ENCODE results near the gene INTS1. TPM values are rescaled to one million over a fixed set of nuclear protein-coding genes. Genes with fewer than 3 reads are reported as not detected.

INTS1 gene
- total RNA-seq, 1 experiment from 2014 or later, result 122 TPM

- Mint-ChIP-seq H3K4me3 (ENCODE audit: unreplicated experiment) (no peak overlapping the region), H3K27ac (ENCODE audit: unreplicated experiment) (no peak overlapping the region), H3K27me3 (ENCODE audit: insufficient read depth, unreplicated experiment) (no peaks in the 10 kb centered on the region), H3K9me3 (ENCODE audit: unreplicated experiment) (no peaks in the 10 kb centered on the region), H3K4me1 (ENCODE audit: low read depth, unreplicated experiment) (no peaks in the 10 kb centered on the region), H3K36me3 (ENCODE audit: insufficient read depth, unreplicated experiment) (peaks cover 73% of the 10 kb centered on the region)
- CTCF ChIA-PET, result no interaction called here
- POLR2A ChIA-PET, result no interaction called here
- Histone ChIP-seq H3K36me3 (ENCODE audit: control insufficient read depth, insufficient read depth, low read length) (peaks cover 3% of the 10 kb centered on the region), H3K27me3 (replicated peaks; ENCODE audit: control insufficient read depth, insufficient read depth, low read length) (no peaks in the 10 kb centered on the region), H3K9me3 (no peaks in the 10 kb centered on the region), H3K4me3 (ENCODE audit: low read depth, low read length) (no peak overlapping the region), H3K4me1 (peaks cover 20% of the 10 kb centered on the region)
- intact Hi-C loops (cut with micrococcal nuclease; ENCODE audit: unreplicated experiment), result no loop called here
- no TSS peak for BruUV-seq (replicated peaks)
- DNase-seq, result no peak
- no peak for TF ChIP-seq CTCF (IDR thresholded peaks at IDR 0.05; ENCODE audit: insufficient read depth in 1 of 2, low read depth in 1 of 2, low read length in 1 of 2, severe bottlenecking in 1 of 2, unreplicated experiment in 1 of 2)
Observed at GRCh38 chr7:1540776-1541271, 36.6 kb upstream of the INTS1 start.

GRCh38 chr7:1539882-1540775 is 35.9 kb upstream of the INTS1 start:
- H3K36me3 Mint-ChIP-seq (ENCODE audit: insufficient read depth, unreplicated experiment), result peaks cover 73% of the 10 kb centered on the region
- H3K36me3 ChIP-seq (ENCODE audit: control insufficient read depth, insufficient read depth, low read length), result peaks cover 3% of the 10 kb centered on the region
- H3K4me3 Mint-ChIP-seq (ENCODE audit: unreplicated experiment), result no peak overlapping the region
- ChIA-PET CTCF (interaction anchor here (0.7 kb wide), 1 partner anchor 22 kb away, joined by 3 read pairs; no protein-coding TSS in a partner anchor), POLR2A (no interaction called here)
- intact Hi-C loops (cut with micrococcal nuclease; ENCODE audit: unreplicated experiment), result no loop called here
- H3K4me3 ChIP-seq (ENCODE audit: low read depth, low read length), result no peak overlapping the region
- no peaks in the 10 kb centered on the region for H3K9me3 Mint-ChIP-seq (ENCODE audit: unreplicated experiment)
- H3K9me3 ChIP-seq, result no peaks in the 10 kb centered on the region
- no peaks in the 10 kb centered on the region for H3K27me3 ChIP-seq (replicated peaks; ENCODE audit: control insufficient read depth, insufficient read depth, low read length)
- no peak for TF ChIP-seq CTCF (IDR thresholded peaks at IDR 0.05; ENCODE audit: insufficient read depth in 1 of 2, low read depth in 1 of 2, low read length in 1 of 2, severe bottlenecking in 1 of 2, unreplicated experiment in 1 of 2)
- DNase-seq, result no peak
- peak overlapping the region; percentile 50 for H3K27ac Mint-ChIP-seq (ENCODE audit: unreplicated experiment)
- H3K4me1 ChIP-seq, result peaks cover 25% of the 10 kb centered on the region
- BruUV-seq (replicated peaks), result no TSS peak
- no peaks in the 10 kb centered on the region for H3K4me1 Mint-ChIP-seq (ENCODE audit: low read depth, unreplicated experiment)
- H3K27me3 Mint-ChIP-seq (ENCODE audit: insufficient read depth, unreplicated experiment), result no peaks in the 10 kb centered on the region

- no peak for TF ChIP-seq CTCF (IDR thresholded peaks at IDR 0.05; ENCODE audit: insufficient read depth in 1 of 2, low read depth in 1 of 2, low read length in 1 of 2, severe bottlenecking in 1 of 2, unreplicated experiment in 1 of 2)
- Mint-ChIP-seq H3K27ac (ENCODE audit: unreplicated experiment) (peak overlapping the region; percentile 50), H3K9me3 (ENCODE audit: unreplicated experiment) (no peaks in the 10 kb centered on the region), H3K36me3 (ENCODE audit: insufficient read depth, unreplicated experiment) (peaks cover 72% of the 10 kb centered on the region), H3K27me3 (ENCODE audit: insufficient read depth, unreplicated experiment) (no peaks in the 10 kb centered on the region), H3K4me3 (ENCODE audit: unreplicated experiment) (no peak overlapping the region), H3K4me1 (ENCODE audit: low read depth, unreplicated experiment) (no peaks in the 10 kb centered on the region)
- CTCF ChIA-PET, result interaction anchor here (0.7 kb wide), 1 partner anchor 21 kb away, joined by 3 read pairs; no protein-coding TSS in a partner anchor
- Histone ChIP-seq H3K36me3 (ENCODE audit: control insufficient read depth, insufficient read depth, low read length) (peaks cover 3% of the 10 kb centered on the region), H3K4me1 (peaks cover 27% of the 10 kb centered on the region), H3K27me3 (replicated peaks; ENCODE audit: control insufficient read depth, insufficient read depth, low read length) (no peaks in the 10 kb centered on the region), H3K9me3 (no peaks in the 10 kb centered on the region), H3K4me3 (ENCODE audit: low read depth, low read length) (no peak overlapping the region)
- peak in 1 of 2 experiments; percentile 32 for DNase-seq
- BruUV-seq (replicated peaks), result no TSS peak
- intact Hi-C loops (cut with micrococcal nuclease; ENCODE audit: unreplicated experiment), result no loop called here
- POLR2A ChIA-PET, result interaction anchor here (0.6 kb wide), 1 partner anchor 24 kb away, joined by 3 read pairs; no protein-coding TSS in a partner anchor
Observed at GRCh38 chr7:1539181-1539881, 35.1 kb upstream of the INTS1 start.
